Measurements from ENCODE around the gene HTR3E. TPM values are rescaled to one million over a fixed set of nuclear protein-coding genes. Genes with fewer than 3 reads are reported as not detected.
"Not testable (repeated sequence)": the region's sequence is repeated elsewhere in the genome, so short reads cannot be mapped to it uniquely, and the experiment has no call there.

Gene HTR3E
- total RNA-seq, 1 experiment from 2014 or later, result not detected

- Histone ChIP-seq H3K79me2 (ENCODE audit: low read length) (no peaks in the 10 kb centered on the region), H3K27ac (ENCODE audit: low read length) (no peak overlapping the region), H3K9me2 (replicated peaks; ENCODE audit: low read length) (no peaks in the 10 kb centered on the region), H3K9me3 (ENCODE audit: low read length) (no peaks in the 10 kb centered on the region), H2AFZ (ENCODE audit: low read length) (no peak overlapping the region), H3K4me2 (ENCODE audit: low read length) (no peak overlapping the region), H3F3A (ENCODE audit: low read length, unreplicated experiment) (no peaks in the 10 kb centered on the region), H4K20me1 (ENCODE audit: low read length) (no peaks in the 10 kb centered on the region), H3K27me3 (ENCODE audit: low read length) (no peaks in the 10 kb centered on the region), H3K4me3 (ENCODE audit: low read length) (no peak overlapping the region), H3K4me1 (ENCODE audit: insufficient read depth, low read length) (no peaks in the 10 kb centered on the region), H3K36me3 (ENCODE audit: low read depth, low read length) (no peaks in the 10 kb centered on the region), H3K9ac (ENCODE audit: low read length) (no peak overlapping the region)
- ChIA-PET CTCF (no interaction called here), POLR2A (ENCODE audit: unreplicated experiment) (no interaction called here)
- no TSS peak for BruUV-seq (replicated peaks)
- intact Hi-C loops (cut with micrococcal nuclease), result no loop called here
- DNase-seq, result peak; percentile 29
- peak; percentile 66 for ATAC-seq
- TF ChIP-seq EZH2 (IDR thresholded peaks at IDR 0.05; ENCODE audit: low read length, unreplicated experiment) (no peak), CTCF (conservative IDR thresholded peaks at IDR 0.05; ENCODE audit: low read depth, low read length) (no peak), EZH2phosphoT487 (IDR thresholded peaks at IDR 0.05; ENCODE audit: borderline replicate concordance, low read length) (no peak)
These were observed 30.7 kb upstream of the HTR3E start for GRCh38 chr3:184066211-184066610.

- H3K36me3 ChIP-seq (ENCODE audit: low read depth, low read length), result no peaks in the 10 kb centered on the region
- no peaks in the 10 kb centered on the region for H3K27me3 ChIP-seq (ENCODE audit: low read length)
- H2AFZ ChIP-seq (ENCODE audit: low read length), result no peak overlapping the region
- no peak overlapping the region for H3K9ac ChIP-seq (ENCODE audit: low read length)
- intact Hi-C loops (cut with micrococcal nuclease), result no loop called here
- BruUV-seq (replicated peaks), result no TSS peak
- TF ChIP-seq EZH2phosphoT487 (IDR thresholded peaks at IDR 0.05; ENCODE audit: borderline replicate concordance, low read length) (no peak), CTCF (conservative IDR thresholded peaks at IDR 0.05; ENCODE audit: low read depth, low read length) (no peak), EZH2 (IDR thresholded peaks at IDR 0.05; ENCODE audit: low read length, unreplicated experiment) (no peak)
- no peaks in the 10 kb centered on the region for H3K9me3 ChIP-seq (ENCODE audit: low read length)
- DNase-seq, result no peak
- no peaks in the 10 kb centered on the region for H3K4me1 ChIP-seq (ENCODE audit: insufficient read depth, low read length)
- no peaks in the 10 kb centered on the region for H4K20me1 ChIP-seq (ENCODE audit: low read length)
- no peak overlapping the region for H3K27ac ChIP-seq (ENCODE audit: low read length)
- H3K4me2 ChIP-seq (ENCODE audit: low read length), result no peak overlapping the region
- ChIA-PET POLR2A (ENCODE audit: unreplicated experiment) (no interaction called here), CTCF (no interaction called here)
- no peaks in the 10 kb centered on the region for H3K9me2 ChIP-seq (replicated peaks; ENCODE audit: low read length)
- H3K79me2 ChIP-seq (ENCODE audit: low read length), result no peaks in the 10 kb centered on the region
- no peak overlapping the region for H3K4me3 ChIP-seq (ENCODE audit: low read length)
- ATAC-seq, result no peak
- H3F3A ChIP-seq (ENCODE audit: low read length, unreplicated experiment), result no peaks in the 10 kb centered on the region
These were observed 29.2 kb upstream of the HTR3E start for GRCh38 chr3:184067573-184068055.

GRCh38 chr3:184068344-184068743, 28.5 kb upstream of the HTR3E start:
- Histone ChIP-seq H3K27me3 (ENCODE audit: low read length) (no peaks in the 10 kb centered on the region), H3K4me1 (ENCODE audit: insufficient read depth, low read length) (no peaks in the 10 kb centered on the region), H3K9me3 (ENCODE audit: low read length) (no peaks in the 10 kb centered on the region), H3K4me2 (ENCODE audit: low read length) (no peak overlapping the region), H3K79me2 (ENCODE audit: low read length) (no peaks in the 10 kb centered on the region), H3K36me3 (ENCODE audit: low read depth, low read length) (no peaks in the 10 kb centered on the region), H4K20me1 (ENCODE audit: low read length) (no peaks in the 10 kb centered on the region), H3F3A (ENCODE audit: low read length, unreplicated experiment) (no peaks in the 10 kb centered on the region), H2AFZ (ENCODE audit: low read length) (no peak overlapping the region), H3K4me3 (ENCODE audit: low read length) (no peak overlapping the region), H3K9ac (ENCODE audit: low read length) (no peak overlapping the region), H3K9me2 (replicated peaks; ENCODE audit: low read length) (no peaks in the 10 kb centered on the region), H3K27ac (ENCODE audit: low read length) (no peak overlapping the region)
- intact Hi-C loops (cut with micrococcal nuclease), result no loop called here
- ATAC-seq, result no peak
- no peak for DNase-seq
- TF ChIP-seq EZH2 (IDR thresholded peaks at IDR 0.05; ENCODE audit: low read length, unreplicated experiment) (no peak), CTCF (conservative IDR thresholded peaks at IDR 0.05; ENCODE audit: low read depth, low read length) (no peak), EZH2phosphoT487 (IDR thresholded peaks at IDR 0.05; ENCODE audit: borderline replicate concordance, low read length) (no peak)
- ChIA-PET CTCF (no interaction called here), POLR2A (ENCODE audit: unreplicated experiment) (no interaction called here)
- BruUV-seq (replicated peaks), result no TSS peak

- H3K9ac ChIP-seq (ENCODE audit: low read length); H3K27me3 ChIP-seq (ENCODE audit: low read length); H3K27ac ChIP-seq (ENCODE audit: low read length); H3K79me2 ChIP-seq (ENCODE audit: low read length); intact Hi-C loops (cut with micrococcal nuclease); H3K36me3 ChIP-seq (ENCODE audit: low read depth, low read length); H3K9me3 ChIP-seq (ENCODE audit: low read length); H2AFZ ChIP-seq (ENCODE audit: low read length); ATAC-seq; POLR2A ChIA-PET (ENCODE audit: unreplicated experiment); BruUV-seq (replicated peaks); H3K4me1 ChIP-seq (ENCODE audit: insufficient read depth, low read length); H3K9me2 ChIP-seq (replicated peaks; ENCODE audit: low read length); CTCF ChIA-PET; H4K20me1 ChIP-seq (ENCODE audit: low read length); H3K4me2 ChIP-seq (ENCODE audit: low read length); DNase-seq; H3K4me3 ChIP-seq (ENCODE audit: low read length); H3F3A ChIP-seq (ENCODE audit: low read length, unreplicated experiment): not testable (repeated sequence)
These were observed 25.7 kb upstream of the HTR3E start for GRCh38 chr3:184071142-184071541.

Data from PC-3 (cell line).